ENCODE measurements around the gene RREB1. TPM values are rescaled to one million over a fixed set of nuclear protein-coding genes. Genes with fewer than 3 reads are reported as not detected.

The RREB1 gene
- total RNA-seq, 6 donors from 2014 or later = 44.2 to 112 (median 60.5) TPM

- Histone ChIP-seq H3K4me1 (peaks cover 52 to 74% (median 53%) of the 10 kb centered on the region in 4 donors), H3K36me3 (no peaks in the 10 kb centered on the region), H3K4me3 (peak overlapping the region in 1 of 4 donors; percentile 12), H3K27me3 (no peaks in the 10 kb centered on the region), H3K27ac (peak overlapping the region; percentile 81 to 91 (median 88)), H3K9me3 (no peaks in the 10 kb centered on the region)
- peak; percentile 78 to 80 for ATAC-seq (ENCODE audit: low FRiP score in 2 of 2)
- 14 to 28% methylated on average over 19 of the region's 19 CpGs for WGBS, 2 donors
- DNase-seq = peak in 1 of 2 donors; percentile 84
- TF ChIP-seq POLR2A (IDR thresholded peaks at IDR 0.05) = peak in 1 of 4 donors; percentile 50
- peak; percentile 29 to 37 for TF ChIP-seq POLR2AphosphoS5 (IDR thresholded peaks at IDR 0.05)
- no peak for TF ChIP-seq CTCF (IDR thresholded peaks at IDR 0.05)
- TF ChIP-seq EP300 (IDR thresholded peaks at IDR 0.05) = no peak
These were observed 38.4 kb downstream of the RREB1 start for GRCh38 chr6:7145885-7146828.

- ATAC-seq (ENCODE audit: low FRiP score in 2 of 2) = no peak
- Histone ChIP-seq H3K4me1 (peaks cover 53 to 75% (median 53%) of the 10 kb centered on the region in 4 donors), H3K27me3 (no peaks in the 10 kb centered on the region), H3K4me3 (no peak overlapping the region), H3K9me3 (no peaks in the 10 kb centered on the region), H3K27ac (peak overlapping the region; percentile 81 to 91 (median 88)), H3K36me3 (no peaks in the 10 kb centered on the region)
- DNase-seq = no peak
- TF ChIP-seq POLR2AphosphoS5 (IDR thresholded peaks at IDR 0.05) (no peak), POLR2A (IDR thresholded peaks at IDR 0.05) (no peak), CTCF (IDR thresholded peaks at IDR 0.05) (no peak), EP300 (IDR thresholded peaks at IDR 0.05) (no peak)
- WGBS, 2 donors = 53 to 56% methylated on average over 7 of the region's 7 CpGs
These were observed 39.4 kb downstream of the RREB1 start for GRCh38 chr6:7147051-7147671.

- no peak overlapping the region for H3K4me3 ChIP-seq
- no peak for TF ChIP-seq EP300 (IDR thresholded peaks at IDR 0.05)
- no peak for TF ChIP-seq CTCF (IDR thresholded peaks at IDR 0.05)
- no peak for TF ChIP-seq POLR2A (IDR thresholded peaks at IDR 0.05)
- TF ChIP-seq POLR2AphosphoS5 (IDR thresholded peaks at IDR 0.05) = no peak
- ATAC-seq (ENCODE audit: low FRiP score in 2 of 2) (no peak), DNase-seq (no peak)
- H3K4me1 ChIP-seq = peaks cover 55 to 72% (median 60%) of the 10 kb centered on the region in 4 donors
- 79 to 89% methylated on average over 5 of the region's 5 CpGs for WGBS, 2 donors
- no peaks in the 10 kb centered on the region for H3K27me3 ChIP-seq
- H3K9me3 ChIP-seq = no peaks in the 10 kb centered on the region
- peak overlapping the region in 2 of 4 donors; percentile 88 to 91 for H3K27ac ChIP-seq
- H3K36me3 ChIP-seq = no peaks in the 10 kb centered on the region
These were observed 40.5 kb downstream of the RREB1 start for GRCh38 chr6:7148100-7148822.

GRCh38 chr6:7150381-7151064 is 42.8 kb downstream of the RREB1 start:
- H3K4me1 ChIP-seq = peaks cover 53 to 76% (median 63%) of the 10 kb centered on the region in 4 donors

More at GRCh38 chr6:7150381-7151064, 42.8 kb downstream of the RREB1 start:
- no peaks in the 10 kb centered on the region for H3K9me3 ChIP-seq
- WGBS, 2 donors = 86 to 89% methylated on average over 14 of the region's 14 CpGs
- no peak for TF ChIP-seq CTCF (IDR thresholded peaks at IDR 0.05)
- TF ChIP-seq EP300 (IDR thresholded peaks at IDR 0.05) = no peak
- no peak for TF ChIP-seq POLR2A (IDR thresholded peaks at IDR 0.05)
- TF ChIP-seq POLR2AphosphoS5 (IDR thresholded peaks at IDR 0.05) = no peak
- DNase-seq (peak in 1 of 2 donors; percentile 18), ATAC-seq (ENCODE audit: low FRiP score in 2 of 2) (no peak)
- no peak overlapping the region for H3K27ac ChIP-seq
- H3K27me3 ChIP-seq = no peaks in the 10 kb centered on the region
- no peaks in the 10 kb centered on the region for H3K36me3 ChIP-seq
- H3K4me3 ChIP-seq = no peak overlapping the region

Data from upper lobe of left lung (tissue), 6 donors.